ENCODE results near the gene KRT1. TPM values are rescaled to one million over a fixed set of nuclear protein-coding genes. Genes with fewer than 3 reads are reported as not detected.

KRT1 gene
- total and polyA plus RNA-seq, 9 donors, result not detected

- intact Hi-C loops (cut with DNase I), result no loop called here
- TF ChIP-seq POLR2A (IDR thresholded peaks at IDR 0.05) (no peak), CTCF (IDR thresholded peaks at IDR 0.05) (no peak), EP300 (IDR thresholded peaks at IDR 0.05) (no peak)
Measured at GRCh38 chr12:52669426-52669825, 10.8 kb downstream of the KRT1 start.

GRCh38 chr12:52667931-52668330 is 12.3 kb downstream of the KRT1 start:
- Histone ChIP-seq H3K4me1 (ENCODE audit: insufficient read depth) (no peaks in the 10 kb centered on the region), H3K27ac (no peak overlapping the region), H3K27me3 (no peaks in the 10 kb centered on the region), H3K36me3 (no peaks in the 10 kb centered on the region), H3K9me3 (no peaks in the 10 kb centered on the region), H3K4me3 (no peak overlapping the region)
- 70 to 80% (median 75%) methylated on average over 7 of the region's 7 CpGs for WGBS, 3 donors
- TF ChIP-seq POLR2A (IDR thresholded peaks at IDR 0.05), result no peak
- TF ChIP-seq CTCF (IDR thresholded peaks at IDR 0.05), result no peak
- no peak for TF ChIP-seq EP300 (IDR thresholded peaks at IDR 0.05)
- DNase-seq, result no peak
- intact Hi-C loops (cut with DNase I), result no loop called here

More at GRCh38 chr12:52669426-52669825, 10.8 kb downstream of the KRT1 start:
- H3K27me3 ChIP-seq, result no peaks in the 10 kb centered on the region
- no peaks in the 10 kb centered on the region for H3K36me3 ChIP-seq
- H3K27ac ChIP-seq, result no peak overlapping the region
- H3K4me1 ChIP-seq (ENCODE audit: insufficient read depth), result no peaks in the 10 kb centered on the region
- H3K4me3 ChIP-seq, result no peak overlapping the region
- H3K9me3 ChIP-seq, result no peaks in the 10 kb centered on the region
- DNase-seq, result no peak

GRCh38 chr12:52667509-52667908 is 12.7 kb downstream of the KRT1 start:
- no peaks in the 10 kb centered on the region for H3K9me3 ChIP-seq
- H3K27ac ChIP-seq, result no peak overlapping the region
- no peak overlapping the region for H3K4me3 ChIP-seq
- no peak for DNase-seq
- H3K4me1 ChIP-seq (ENCODE audit: insufficient read depth), result no peaks in the 10 kb centered on the region
- TF ChIP-seq EP300 (IDR thresholded peaks at IDR 0.05) (no peak), POLR2A (IDR thresholded peaks at IDR 0.05) (no peak), CTCF (IDR thresholded peaks at IDR 0.05) (no peak)
- intact Hi-C loops (cut with DNase I), result no loop called here
- WGBS, 3 donors, result 59 to 60% (median 59%) methylated on average over 9 of the region's 9 CpGs
- H3K27me3 ChIP-seq, result no peaks in the 10 kb centered on the region
- no peaks in the 10 kb centered on the region for H3K36me3 ChIP-seq

GRCh38 chr12:52666471-52666870 is 13.7 kb downstream of the KRT1 start:
- TF ChIP-seq POLR2A (IDR thresholded peaks at IDR 0.05) (no peak), CTCF (IDR thresholded peaks at IDR 0.05) (no peak), EP300 (IDR thresholded peaks at IDR 0.05) (no peak)
- H3K4me3 ChIP-seq, result no peak overlapping the region
- no peak overlapping the region for H3K27ac ChIP-seq
- H3K36me3 ChIP-seq, result no peaks in the 10 kb centered on the region
- H3K4me1 ChIP-seq (ENCODE audit: insufficient read depth), result no peaks in the 10 kb centered on the region
- no peaks in the 10 kb centered on the region for H3K9me3 ChIP-seq
- H3K27me3 ChIP-seq, result no peaks in the 10 kb centered on the region
- 70 to 81% (median 77%) methylated on average over 3 of the region's 3 CpGs for WGBS, 3 donors
- DNase-seq, result no peak
- intact Hi-C loops (cut with DNase I), result no loop called here

GRCh38 chr12:52663420-52663819 is 16.8 kb downstream of the KRT1 start:
- Histone ChIP-seq H3K27ac (no peak overlapping the region), H3K27me3 (no peaks in the 10 kb centered on the region), H3K4me3 (no peak overlapping the region), H3K9me3 (no peaks in the 10 kb centered on the region), H3K4me1 (ENCODE audit: insufficient read depth) (no peaks in the 10 kb centered on the region), H3K36me3 (no peaks in the 10 kb centered on the region)
- TF ChIP-seq EP300 (IDR thresholded peaks at IDR 0.05) (no peak), CTCF (IDR thresholded peaks at IDR 0.05) (no peak), POLR2A (IDR thresholded peaks at IDR 0.05) (no peak)
- DNase-seq, result no peak
- intact Hi-C loops (cut with DNase I), result no loop called here

Data from ovary (tissue), 9 donors.